Heart left ventricle (tissue), 16 donors: ENCODE data around the gene ANTKMT. TPM values are rescaled to one million over a fixed set of nuclear protein-coding genes. Genes with fewer than 3 reads are reported as not detected.

Experiments used
- ATAC-seq, 4 donors: fragments of 200-7000 bp; cut with Tn5 transposase; one replicate each; pipeline ENCODE4 v1.9.1; 2020 to 2022; ENCODE audit warnings: moderate library complexity in 4 of 4, mild to moderate bottlenecking in 3 of 4, moderate number of reproducible peaks in 1 of 4
- DNase-seq, 5 donors: peaks; one replicate each; pipeline ENCODE4 v3.0.0-alpha.2; 2020
- H3K27ac ChIP-seq, 12 donors: fragments of 200-600 bp; sonication (generic) in 4 of 12; one replicate each; pipeline versions ENCODE4 v1.5.0 to v1.8.0; 2016 to 2022; ENCODE audit warnings: mild to moderate bottlenecking in 2 of 12
- H3K27me3 ChIP-seq, 9 donors: fragments of 200-600 bp; sonication (generic) in 2 of 9; one replicate each; pipeline versions ENCODE4 v1.5.1 to v1.8.0; 2016 to 2022; ENCODE audit warnings: mild to moderate bottlenecking in 3 of 9
- H3K36me3 ChIP-seq, 9 donors: fragments of 200-600 bp; sonication (generic) in 2 of 9; one replicate each; pipeline versions ENCODE4 v1.5.0 to v1.8.0; 2018 to 2022; ENCODE audit warnings: mild to moderate bottlenecking in 2 of 9
- H3K4me1 ChIP-seq, 12 donors: fragments of 200-600 bp; sonication (generic) in 4 of 12; one replicate each; pipeline versions ENCODE4 v1.5.0 to v1.8.0; 2016 to 2022; ENCODE audit warnings: mild to moderate bottlenecking in 3 of 12
- H3K4me3 ChIP-seq, 12 donors: fragments of 200-600 bp; sonication (generic) in 4 of 12; one replicate each; pipeline versions ENCODE4 v1.5.0 to v1.8.0; 2017 to 2022; ENCODE audit warnings: mild to moderate bottlenecking in 9 of 12, moderate library complexity in 4 of 12
- H3K9me3 ChIP-seq, 12 donors: fragments of 200-600 bp; sonication (generic) in 4 of 12; one replicate each; pipeline versions ENCODE4 v1.5.0 to v1.8.0; 2016 to 2022; ENCODE audit warnings: mild to moderate bottlenecking in 1 of 12
- CTCF ChIP-seq, 12 donors: fragments of 200-600 bp; sonication (generic) in 4 of 12; IDR thresholded peaks; one replicate each; pipeline versions ENCODE4 v1.5.0 to v1.8.0; 2018 to 2022; ENCODE audit warnings: antibody characterized with exemption in 12 of 12, mild to moderate bottlenecking in 5 of 12
- POLR2A ChIP-seq, 2 donors: fragments of 450-650 bp; IDR thresholded peaks; one replicate each; pipeline ENCODE4 v1.6.1; 2017; ENCODE audit warnings: antibody characterized with exemption in 2 of 2, mild to moderate bottlenecking in 2 of 2, moderate library complexity in 2 of 2
- WGBS, 4 donors: extraction: QIAGEN DNeasy Blood & Tissue Kit in 2 of 4; methylation state at CpG; one replicate each; pipeline versions ENCODE4 v1.1.5 to v1.1.7; 2013 to 2018; 5-methylcytosine and 5-hydroxymethylcytosine counted together
- intact Hi-C, 10 donors: fragments of 100-400 bp; cut with DNase I; formaldehyde crosslinking; loops; one replicate each; pipeline versions ENCODE4 v1.11.1 to v1.14.2; 2022
- polyA plus RNA-seq, 2 donors: library from polyadenylated mRNA; stranded (reverse); fragments of 200-250 nt; gene quantifications; one replicate each; pipeline ENCODE4 v1.2.3, GENCODE V29; 2013
- total RNA-seq, 9 donors: library from RNA; depleted of rRNA in 2 of 9; stranded (reverse); fragments of >200 nt in 2 of 9; fragmentation: NEBNext Ultra II Directional in 3 of 9; extraction: Animal tissue kit (Norgen Biotek cat#: 25700) in 3 of 9; gene quantifications; one replicate each; pipeline versions ENCODE4 v1.1.0 to v1.2.4, GENCODE V29; 2016 to 2023
- donor health status: ischemic (EF 13 %, LVEDD 7.1; RV severe dilation, severe dysfunction).
- donor health status: healthy with polysubstance abuse.
- donor health status: DM: no; HTN: yes; CAD: no.
- donor health status: DM: no; HTN: no; CAD: no.
- donor health status: ischemic (EF 25% LVEDD 6.9; RV normal size, moderate dysfunction).
- donor health status: ischemic (EF 25% LVEDD 5.7; RV mildly dilated, moderate dysfunction).
- donor health status: healthy.
- donor health status: DM: yes; HTN: yes; CAD: no.
- donor health status: ischemic (EF 35%, LVEDD 5.7; RV mildly dilated, moderate dysfunction).
- donor health status: nonischemic (EF 11% LVEDD 7.7; RV severe dilation, severe dysfunction).
- donor health status: DM: yes; HTN: yes; CAD: no.
- donor health status: PGD.
- donor health status: ischemic (EF 29% LVEDD 5.4; RV normal size, mild dysfunction).
- donor health status: nonischemic (EF 23%, LVEDD 6.1; RV moderate dilation, normal function).

The ANTKMT gene
- total and polyA plus RNA-seq, 11 donors = 22.9 to 48.6 (median 36.0) TPM

GRCh38 chr16:756428-756827, 35.5 kb downstream of the ANTKMT start:
- H3K27me3 ChIP-seq = peaks cover 0 to 13% (median 0%) of the 10 kb centered on the region in 9 donors
- intact Hi-C loops = no loop called here
- peaks cover 0 to 16% (median 0%) of the 10 kb centered on the region in 12 donors for H3K4me1 ChIP-seq
- TF ChIP-seq POLR2A (IDR thresholded peaks at IDR 0.05) = no peak
- no peak for TF ChIP-seq CTCF (IDR thresholded peaks at IDR 0.05)
- 90 to 93% (median 91%) methylated on average over 5 of the region's 5 CpGs for WGBS, 4 donors
- no peaks in the 10 kb centered on the region for H3K9me3 ChIP-seq
- no peak overlapping the region for H3K27ac ChIP-seq
- no peak overlapping the region for H3K4me3 ChIP-seq
- DNase-seq (no peak), ATAC-seq (no peak)
- H3K36me3 ChIP-seq = no peaks in the 10 kb centered on the region

- Histone ChIP-seq H3K4me3 (no peak overlapping the region), H3K9me3 (no peaks in the 10 kb centered on the region), H3K27ac (no peak overlapping the region), H3K4me1 (peaks cover 0 to 12% (median 0%) of the 10 kb centered on the region in 12 donors), H3K27me3 (peaks cover 0 to 15% (median 0%) of the 10 kb centered on the region in 9 donors), H3K36me3 (no peaks in the 10 kb centered on the region)
- DNase-seq (peak in 1 of 5 donors; percentile 5), ATAC-seq (no peak)
- WGBS, 4 donors = 80 to 87% (median 84%) methylated on average over 34 of the region's 34 CpGs
- intact Hi-C loops = no loop called here
- TF ChIP-seq CTCF (IDR thresholded peaks at IDR 0.05) = no peak
- TF ChIP-seq POLR2A (IDR thresholded peaks at IDR 0.05) = no peak
Measured at GRCh38 chr16:759110-759910, 38.4 kb downstream of the ANTKMT start.

GRCh38 chr16:760065-760464, 39.1 kb downstream of the ANTKMT start:
- H3K9me3 ChIP-seq = no peaks in the 10 kb centered on the region
- H3K36me3 ChIP-seq = no peaks in the 10 kb centered on the region
- H3K27ac ChIP-seq = no peak overlapping the region
- intact Hi-C loops = no loop called here
- H3K27me3 ChIP-seq = peaks cover 0 to 15% (median 0%) of the 10 kb centered on the region in 9 donors
- TF ChIP-seq POLR2A (IDR thresholded peaks at IDR 0.05) = no peak
- no peak for TF ChIP-seq CTCF (IDR thresholded peaks at IDR 0.05)
- 62 to 80% (median 68%) methylated on average over 9 to 15 of the region's 15 CpGs for WGBS, 4 donors
- peaks cover 0 to 6% (median 0%) of the 10 kb centered on the region in 12 donors for H3K4me1 ChIP-seq
- DNase-seq = no peak
- ATAC-seq = no peak
- no peak overlapping the region for H3K4me3 ChIP-seq

GRCh38 chr16:760545-761343, 39.8 kb downstream of the ANTKMT start, which contains the start of gene MSLN:
Gene MSLN (plus strand): TSS chr16:760734. CDS start chr16:762681, 1,947 bp downstream.
- no peaks in the 10 kb centered on the region for H3K36me3 ChIP-seq
- H3K27me3 ChIP-seq = peaks cover 0 to 20% (median 0%) of the 10 kb centered on the region in 9 donors
- no peak within 1 kb of the TSS for H3K27ac ChIP-seq
- ATAC-seq = no peak
- intact Hi-C loops = no loop called here
- peak in 1 of 5 donors; percentile 6 for DNase-seq
- 73 to 78% (median 76%) methylated on average over 32 to 37 of the region's 37 CpGs for WGBS, 4 donors
- no peaks in the 10 kb centered on the region for H3K9me3 ChIP-seq
- peaks cover 0 to 4% (median 0%) of the 10 kb centered on the region in 12 donors for H3K4me1 ChIP-seq
- H3K4me3 ChIP-seq = no peak within 1 kb of the TSS
- no peak for TF ChIP-seq POLR2A (IDR thresholded peaks at IDR 0.05)
- no peak for TF ChIP-seq CTCF (IDR thresholded peaks at IDR 0.05)
